Measurements from ENCODE around the gene ENPP7.

ENPP7 gene, protein sequence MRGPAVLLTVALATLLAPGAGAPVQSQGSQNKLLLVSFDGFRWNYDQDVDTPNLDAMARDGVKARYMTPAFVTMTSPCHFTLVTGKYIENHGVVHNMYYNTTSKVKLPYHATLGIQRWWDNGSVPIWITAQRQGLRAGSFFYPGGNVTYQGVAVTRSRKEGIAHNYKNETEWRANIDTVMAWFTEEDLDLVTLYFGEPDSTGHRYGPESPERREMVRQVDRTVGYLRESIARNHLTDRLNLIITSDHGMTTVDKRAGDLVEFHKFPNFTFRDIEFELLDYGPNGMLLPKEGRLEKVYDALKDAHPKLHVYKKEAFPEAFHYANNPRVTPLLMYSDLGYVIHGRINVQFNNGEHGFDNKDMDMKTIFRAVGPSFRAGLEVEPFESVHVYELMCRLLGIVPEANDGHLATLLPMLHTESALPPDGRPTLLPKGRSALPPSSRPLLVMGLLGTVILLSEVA

GRCh38 chr17:79730769-79731483, at the start of gene ENPP7:
Gene ENPP7, plus strand, starts transcription at chr17:79730943. Its CDS starts 197 bp downstream, at chr17:79731140.
- DNase-seq: no peak

DNA sequence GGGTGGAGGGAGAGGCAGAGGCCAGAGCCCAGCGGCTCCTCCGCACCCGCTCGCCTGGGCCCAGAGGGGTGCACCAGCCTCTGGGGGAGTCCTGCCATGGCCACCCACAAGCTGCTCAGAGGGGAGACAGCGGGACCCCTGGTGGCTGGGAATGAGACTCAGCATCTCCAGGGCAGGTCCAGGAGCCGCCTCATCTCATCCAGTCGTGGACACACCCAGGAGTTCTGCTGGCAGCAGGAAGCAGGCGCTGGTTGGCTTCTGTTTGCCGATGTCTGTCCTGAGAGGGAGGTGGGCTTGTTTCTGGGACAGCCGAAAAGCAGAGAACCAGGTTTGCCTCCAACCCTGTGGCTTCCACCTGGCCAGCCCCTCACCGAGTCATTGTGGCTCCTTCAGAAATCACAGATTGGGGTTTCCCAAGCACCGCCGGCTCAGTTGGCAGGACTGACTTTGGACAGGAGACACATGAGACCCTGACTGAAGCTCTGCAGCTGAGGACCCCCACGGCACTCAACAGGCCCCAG, 49.6 kb upstream of the ENPP7 start:
- DNase-seq: no peak

DNA sequence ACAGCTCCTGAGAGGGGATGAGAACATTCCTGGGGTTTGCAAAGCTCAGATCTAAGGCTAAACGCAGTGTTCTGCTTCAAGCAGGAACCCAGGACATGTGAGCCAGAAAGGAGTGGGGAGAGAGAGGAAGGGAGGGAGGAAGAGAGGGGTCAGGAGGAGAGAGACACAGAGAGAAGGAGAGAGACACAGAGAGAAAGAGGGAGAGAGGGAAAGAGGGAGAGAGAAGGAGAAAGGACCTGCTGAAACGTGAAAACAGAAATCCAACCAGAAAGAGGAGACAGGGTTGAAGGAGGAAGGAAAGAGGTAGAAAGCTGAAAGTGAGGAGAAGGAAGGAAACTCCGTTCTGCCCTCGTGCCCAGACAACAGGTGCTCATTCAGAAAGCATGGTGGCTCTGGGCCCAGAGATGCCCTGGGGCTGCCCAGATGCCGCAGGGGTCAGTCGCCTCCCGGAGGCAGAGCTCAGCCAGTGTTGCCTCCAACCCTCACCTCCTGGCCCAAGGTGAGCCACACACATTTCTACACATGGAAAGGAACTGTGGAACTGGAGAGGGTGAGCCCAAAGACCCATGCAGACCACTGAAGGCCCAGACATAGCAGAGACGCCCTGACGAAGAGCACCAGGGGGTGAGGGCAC, 49.0 kb upstream of the ENPP7 start:
- no peak for DNase-seq

- no peak for DNase-seq
Measured at GRCh38 chr17:79683365-79683764, 47.4 kb upstream of the ENPP7 start.

GRCh38 chr17:79684132-79684985, 46.4 kb upstream of the ENPP7 start:
- no peak for DNase-seq

DNA sequence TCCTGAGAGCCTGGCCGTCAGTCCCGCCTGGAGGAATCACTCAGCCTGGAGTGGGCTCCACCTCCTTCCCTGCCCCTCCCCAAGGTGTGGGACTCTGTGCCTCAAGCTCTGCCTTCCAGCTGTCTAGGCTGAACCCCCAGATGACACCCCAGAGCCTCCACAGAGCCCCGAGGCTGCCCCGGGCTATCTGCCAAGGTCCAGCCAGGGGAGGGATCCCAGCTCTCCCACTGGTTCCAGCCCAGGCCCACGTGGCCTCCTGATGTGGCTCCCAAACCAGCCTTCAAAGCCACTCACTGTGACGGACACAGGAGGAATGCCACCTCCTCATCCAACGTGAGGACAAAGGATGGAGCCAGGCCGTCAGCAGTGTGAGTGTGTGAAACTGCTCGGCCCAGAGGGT, 45.6 kb upstream of the ENPP7 start:
- no peak for DNase-seq

DNA sequence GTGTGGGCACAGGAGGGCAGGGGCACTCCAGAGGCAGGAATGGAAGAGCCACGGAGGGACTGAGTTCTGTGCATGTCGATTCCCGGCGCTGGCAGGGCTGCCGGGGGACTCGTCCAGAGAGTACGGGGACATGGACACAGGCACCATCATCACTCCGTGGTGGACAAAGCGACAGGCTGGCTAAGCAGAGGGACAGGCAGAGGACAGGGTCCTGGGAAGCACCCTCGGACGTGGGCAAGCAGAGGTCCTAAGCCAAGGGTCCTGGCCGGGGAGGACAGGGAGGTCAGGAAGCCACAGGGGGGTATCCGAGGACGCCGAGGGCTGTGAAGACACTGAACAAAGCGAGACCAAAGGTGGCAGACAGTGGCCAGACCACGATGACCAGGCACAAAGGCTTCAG, 44.3 kb upstream of the ENPP7 start:
- no peak for DNase-seq

DNA sequence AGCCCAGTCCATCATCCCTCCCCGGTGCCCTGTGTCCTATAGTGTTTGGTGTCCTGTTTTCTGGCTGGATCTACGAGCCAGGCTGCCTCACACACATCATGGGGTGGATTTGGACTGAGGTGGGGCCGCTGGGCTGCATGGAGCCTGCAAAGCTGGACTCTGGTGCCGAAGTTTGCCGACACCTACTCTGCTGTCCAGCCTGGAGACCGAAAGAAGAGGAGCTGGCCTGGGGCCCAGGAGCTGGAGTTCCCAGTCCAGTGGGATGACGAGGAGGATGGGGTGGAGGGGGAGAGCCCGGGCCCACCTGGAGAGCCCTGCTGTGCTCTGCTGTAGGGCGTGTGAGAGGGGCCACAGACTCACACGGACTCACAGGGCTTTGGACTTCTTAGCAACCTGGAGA, 40.3 kb upstream of the ENPP7 start:
- no peak for DNase-seq

GRCh38 chr17:79690988-79691836, 39.5 kb upstream of the ENPP7 start:
- DNase-seq: no peak

DNA sequence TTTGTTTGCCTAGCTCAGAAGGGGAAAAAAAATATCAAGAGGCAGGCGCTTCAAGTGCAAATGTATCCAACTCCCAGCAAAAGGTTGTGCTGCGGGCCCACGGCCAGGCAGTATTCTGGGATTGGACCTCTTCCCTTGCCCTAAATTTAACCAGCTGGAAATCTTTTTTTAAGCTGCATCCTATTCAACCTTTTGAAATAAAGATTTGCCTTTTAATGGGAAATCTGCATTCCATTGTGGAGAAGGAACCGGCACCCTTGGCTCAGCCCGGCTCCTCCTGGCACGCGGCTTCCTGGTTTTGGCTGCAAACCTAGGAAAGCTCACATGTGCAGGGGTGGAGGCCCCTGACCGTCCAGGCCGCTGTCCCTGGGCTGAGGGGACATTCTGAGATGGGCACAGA, 38.8 kb upstream of the ENPP7 start:
- DNase-seq: no peak

- no peak for DNase-seq
Measured at GRCh38 chr17:79693419-79693818, 37.3 kb upstream of the ENPP7 start.

DNA sequence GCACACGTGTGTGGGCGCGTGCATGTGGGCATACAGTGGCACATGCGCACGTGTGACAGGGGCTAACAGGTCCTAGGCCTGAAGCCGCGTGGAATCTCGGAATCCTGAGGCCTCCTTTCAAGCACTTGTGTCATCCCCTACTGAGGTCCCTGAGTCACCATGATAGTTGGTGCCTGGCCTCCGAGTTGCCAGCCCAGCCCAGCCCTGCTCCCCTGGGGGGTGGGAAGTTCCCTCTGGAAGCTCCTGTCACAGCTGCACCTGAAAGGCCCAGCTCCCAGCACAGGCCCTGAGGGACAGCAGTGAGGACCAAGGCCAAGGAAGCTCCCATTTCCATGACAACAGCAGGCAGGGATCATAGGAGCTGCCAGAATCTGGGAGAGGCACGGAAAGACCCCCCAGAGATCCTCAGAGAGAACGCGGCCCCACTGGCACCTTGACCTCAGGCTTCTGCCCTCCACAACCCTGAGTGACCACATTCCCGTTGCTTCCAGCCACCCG, 35.4 kb upstream of the ENPP7 start:
- DNase-seq: no peak

DNA sequence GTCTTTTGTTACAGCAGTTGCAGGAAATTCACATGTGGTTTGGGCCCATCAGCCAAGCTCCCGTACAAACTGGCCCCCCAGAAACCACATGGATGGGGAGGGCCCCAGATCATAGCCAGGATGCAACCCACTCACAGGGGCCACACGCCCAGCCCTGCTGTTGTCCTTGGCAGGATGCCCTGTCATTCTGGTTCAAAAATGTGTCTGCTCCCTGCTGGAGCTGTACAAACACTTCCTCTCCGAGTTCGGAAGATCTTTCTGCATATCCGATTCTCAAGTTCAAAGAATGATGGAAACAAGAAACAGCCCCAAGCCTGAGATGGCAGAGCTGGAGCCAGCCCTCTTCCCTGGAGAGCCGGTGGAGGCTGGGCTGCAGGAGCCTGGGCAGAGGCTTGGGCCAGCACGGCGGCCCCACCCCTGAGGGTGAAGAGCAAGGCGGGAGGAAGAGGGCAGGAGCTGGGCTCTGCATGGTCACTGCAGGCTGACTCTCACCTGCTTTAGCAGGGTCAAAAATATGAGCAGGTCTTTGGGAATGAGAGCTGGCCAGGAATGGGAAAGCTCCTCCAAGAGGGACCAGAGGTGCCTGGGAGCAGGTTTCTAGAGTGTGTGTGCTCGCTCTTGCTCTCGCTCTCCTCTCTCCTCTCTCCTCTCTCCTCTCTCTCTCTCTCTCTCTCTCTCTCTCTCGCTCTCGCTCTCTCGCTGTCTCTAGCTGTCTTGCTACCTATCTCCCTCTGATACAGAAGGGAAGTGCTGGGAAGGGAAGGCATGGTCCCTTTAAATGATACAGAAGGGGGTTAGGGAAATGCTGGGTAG, 34.7 kb upstream of the ENPP7 start:
- no peak for DNase-seq

- no peak for DNase-seq
Measured at GRCh38 chr17:79696610-79696982, 34.1 kb upstream of the ENPP7 start.

DNA sequence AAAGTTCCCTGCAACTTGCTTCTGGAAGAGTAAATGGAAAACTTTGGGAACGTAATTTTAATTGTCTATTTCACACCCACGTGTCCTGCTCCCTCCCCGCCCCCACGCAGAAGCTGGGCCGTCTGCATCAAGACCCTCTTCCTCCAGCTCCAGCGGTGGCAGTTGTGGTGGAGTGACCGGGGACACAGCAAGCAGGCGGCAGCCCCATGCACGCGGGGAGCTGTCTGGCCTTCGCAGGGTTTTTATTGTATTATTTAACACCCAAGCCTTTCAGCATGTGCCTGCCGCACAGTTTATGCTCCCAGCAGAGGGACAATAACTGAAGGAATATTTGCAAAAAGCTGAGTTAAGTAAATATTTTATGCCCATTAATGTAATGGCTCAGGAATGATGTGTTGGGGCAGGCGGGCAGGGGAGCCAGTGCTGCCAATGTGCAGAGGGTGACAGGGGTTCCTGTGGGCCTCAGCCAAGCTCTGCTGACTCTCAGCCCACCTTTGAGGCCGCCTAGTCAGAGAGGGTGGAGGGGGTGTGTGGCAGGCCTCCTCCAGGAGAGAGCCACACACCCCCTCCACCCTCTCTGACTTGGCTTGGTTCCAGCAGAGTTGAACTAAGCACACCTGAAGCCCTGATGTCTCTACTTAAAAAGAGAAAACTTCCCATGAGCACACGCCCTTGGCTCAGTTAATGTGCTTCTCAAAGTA, 32.4 kb upstream of the ENPP7 start:
- no peak for DNase-seq

DNA sequence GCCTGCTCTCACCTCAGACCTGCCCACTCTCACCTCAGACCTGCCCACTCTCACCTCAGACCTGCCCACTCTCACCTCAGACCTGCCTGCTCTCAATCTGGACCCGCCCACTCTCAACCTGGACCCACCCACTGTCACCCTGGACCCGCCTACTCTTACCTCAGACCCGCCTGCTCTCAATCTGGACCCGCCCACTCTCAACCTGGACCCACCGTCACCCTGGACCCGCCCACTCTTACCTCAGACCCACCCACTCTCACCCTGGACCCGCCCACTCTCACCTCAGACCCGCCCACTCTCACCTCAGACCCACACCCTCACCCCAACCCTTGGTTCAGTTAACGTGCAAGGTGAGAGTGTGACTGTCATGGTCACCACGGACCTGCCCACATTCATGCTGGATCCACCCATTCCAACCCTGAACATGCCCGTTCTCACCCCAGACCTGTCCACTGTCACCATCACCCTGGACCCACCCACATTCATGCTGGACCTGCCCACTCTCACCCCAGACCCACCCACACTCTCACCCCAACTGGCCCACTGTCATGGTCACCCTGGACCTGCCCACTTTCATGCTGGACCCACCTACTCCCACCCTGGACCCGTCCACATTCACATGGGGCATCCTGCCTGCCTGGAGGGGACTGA, 31.2 kb upstream of the ENPP7 start:
- DNase-seq: no peak

- DNase-seq: no peak
Measured at GRCh38 chr17:79700592-79700991, 30.2 kb upstream of the ENPP7 start.

- DNase-seq: no peak
Measured at GRCh38 chr17:79702034-79702433, 28.7 kb upstream of the ENPP7 start.

DNA sequence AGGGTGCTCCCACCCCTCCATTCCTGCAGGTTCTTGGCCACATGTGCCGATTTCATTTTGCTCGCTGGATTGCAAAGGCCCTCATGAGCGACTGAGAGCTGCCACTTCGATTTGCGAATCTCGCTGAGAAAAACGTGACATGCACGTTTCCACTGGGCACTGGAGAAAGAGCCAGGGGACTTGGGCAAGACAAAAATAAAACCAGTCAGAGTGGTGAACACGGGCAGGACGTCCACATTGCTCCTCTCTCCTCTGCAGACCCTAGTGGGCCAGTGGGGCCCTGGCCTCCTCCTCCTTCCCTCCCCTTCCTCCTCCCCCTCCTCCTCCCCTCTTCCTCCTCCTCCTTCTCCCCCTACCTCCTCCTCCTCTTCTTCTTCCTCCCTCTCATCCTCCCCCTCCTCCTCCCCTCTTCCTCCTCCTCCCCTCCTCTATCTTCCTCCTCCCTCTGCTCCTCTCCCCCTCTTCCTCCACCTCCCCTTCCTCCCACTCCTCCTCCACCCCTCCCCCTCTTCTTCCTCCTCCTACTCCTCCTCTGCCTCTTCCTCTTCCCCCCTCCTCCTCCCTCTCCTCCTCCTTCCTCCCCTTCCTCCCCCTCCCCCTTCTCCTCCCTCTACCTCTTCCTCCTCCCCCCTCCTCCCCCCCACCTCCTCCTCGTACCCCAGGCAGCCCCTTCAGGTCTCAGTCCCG, 28.1 kb upstream of the ENPP7 start:
- DNase-seq: no peak

All from inflammatory macrophage treated with lipopolysaccharide for 1 hour (primary cell).